Mesenchymal stem cell (in vitro differentiated cells and primary cell): ENCODE results near the gene GOSR2.

ENCODE experiments used
- DNase-seq: peaks from one replicate; pipeline ENCODE4 v3.0.0-alpha.2; 2013
- H2AFZ ChIP-seq: one replicate; pipeline ENCODE4 v1.6.1; 2013; ENCODE audit warnings: low read depth, mild to moderate bottlenecking, control low read depth, inconsistent platforms, low read length, moderate library complexity
- H2AK5ac ChIP-seq: 2 replicates; pipeline ENCODE4 v1.6.1; 2013; ENCODE audit warnings: low read length, moderate library complexity, mild to moderate bottlenecking, inconsistent platforms; ENCODE audit not compliant: severe bottlenecking
- H2BK120ac ChIP-seq: one replicate; pipeline ENCODE4 v1.6.1; 2013; ENCODE audit warnings: low read depth, mild to moderate bottlenecking, inconsistent platforms, low read length, moderate library complexity
- H2BK12ac ChIP-seq, 2 experiments: one replicate each; pipeline ENCODE4 v1.6.1; 2013; ENCODE audit warnings: inconsistent platforms in 2 of 2, low read length in 2 of 2, mild to moderate bottlenecking in 2 of 2, moderate library complexity in 2 of 2, control low read depth in 1 of 2
- H2BK15ac ChIP-seq: one replicate; pipeline ENCODE4 v1.6.1; 2013; ENCODE audit warnings: mild to moderate bottlenecking, low read depth, inconsistent platforms; ENCODE audit not compliant: poor library complexity, severe bottlenecking
- H2BK5ac ChIP-seq: 2 replicates; pipeline ENCODE4 v1.6.1; 2013; ENCODE audit warnings: low read depth, mild to moderate bottlenecking, low read length, control low read depth, inconsistent platforms; ENCODE audit not compliant: poor library complexity, severe bottlenecking
- H3K14ac ChIP-seq, 2 experiments: one replicate each; pipeline ENCODE4 v1.6.1; 2013; ENCODE audit warnings: inconsistent platforms in 2 of 2, low read length in 2 of 2, control low read depth in 1 of 2, mild to moderate bottlenecking in 1 of 2, moderate library complexity in 1 of 2
- H3K18ac ChIP-seq, 2 experiments: one replicate each; pipeline ENCODE4 v1.6.1; 2013; ENCODE audit warnings: inconsistent platforms in 2 of 2, low read length in 2 of 2, control low read depth in 1 of 2, low read depth in 1 of 2, mild to moderate bottlenecking in 1 of 2
- H3K23ac ChIP-seq, 2 experiments: one replicate each; pipeline ENCODE4 v1.6.1; 2013; ENCODE audit warnings: inconsistent platforms in 2 of 2, low read length in 2 of 2, mild to moderate bottlenecking in 2 of 2, moderate library complexity in 2 of 2, control low read depth in 1 of 2
- H3K27ac ChIP-seq: 2 replicates; pipeline ENCODE4 v1.5.1; 2013; ENCODE audit warnings: mild to moderate bottlenecking, moderate library complexity, low read length, control low read depth, inconsistent platforms; ENCODE audit not compliant: poor library complexity, severe bottlenecking
- H3K27me3 ChIP-seq, 2 experiments: 2 replicates each; pipeline versions ENCODE4 v1.6.1 to v1.7.0; 2013; ENCODE audit warnings: low read length in 2 of 2, mild to moderate bottlenecking in 2 of 2, moderate library complexity in 2 of 2, control low read depth in 1 of 2, inconsistent platforms in 1 of 2; ENCODE audit not compliant: control insufficient read depth in 1 of 2, insufficient read depth in 1 of 2
- H3K36me3 ChIP-seq, 2 experiments: 2 replicates each; pipeline versions ENCODE4 v1.6.1 to v1.7.0; 2013; ENCODE audit warnings: low read length in 2 of 2, control low read depth in 1 of 2, inconsistent platforms in 1 of 2, low read depth in 1 of 2, mild to moderate bottlenecking in 1 of 2; ENCODE audit not compliant: insufficient read depth in 2 of 2, control insufficient read depth in 1 of 2
- H3K4ac ChIP-seq, 2 experiments: one replicate each; pipeline ENCODE4 v1.6.1; 2013; ENCODE audit warnings: inconsistent platforms in 2 of 2, low read length in 2 of 2, mild to moderate bottlenecking in 2 of 2, moderate library complexity in 2 of 2, control low read depth in 1 of 2, low read depth in 1 of 2
- H3K4me1 ChIP-seq: 2 replicates; pipeline ENCODE4 v1.6.1; 2013; ENCODE audit warnings: low read depth, low read length, control low read depth; ENCODE audit not compliant: control insufficient read depth, insufficient read depth
- H3K4me2 ChIP-seq: 2 replicates; pipeline ENCODE4 v1.6.1; 2013; ENCODE audit warnings: low read length, mild to moderate bottlenecking, inconsistent platforms; ENCODE audit not compliant: poor library complexity, severe bottlenecking
- H3K4me3 ChIP-seq, 2 experiments: 2 replicates each; pipeline versions ENCODE4 v1.5.1 to v1.7.0; 2013; ENCODE audit warnings: low read length in 2 of 2, mild to moderate bottlenecking in 2 of 2, control low read depth in 1 of 2, low read depth in 1 of 2; ENCODE audit not compliant: insufficient read depth in 1 of 2
- H3K79me1 ChIP-seq: replicated peaks from 2 replicates; pipeline ENCODE4 v1.6.1; 2013; ENCODE audit warnings: mild to moderate bottlenecking, control low read depth, low read length, inconsistent platforms; ENCODE audit not compliant: poor library complexity, severe bottlenecking
- H3K9ac ChIP-seq: 2 replicates; pipeline ENCODE4 v1.7.0; 2013; ENCODE audit warnings: mild to moderate bottlenecking, low read length, moderate library complexity
- H3K9me3 ChIP-seq: 2 replicates; pipeline ENCODE4 v1.7.0; 2013; ENCODE audit warnings: mild to moderate bottlenecking, low read length; ENCODE audit not compliant: control insufficient read depth
- H4K8ac ChIP-seq: one replicate; pipeline ENCODE4 v1.6.1; 2013; ENCODE audit warnings: inconsistent platforms, mild to moderate bottlenecking, low read length, moderate library complexity
- H4K91ac ChIP-seq: one replicate; pipeline ENCODE4 v1.6.1; 2013; ENCODE audit warnings: mild to moderate bottlenecking, low read length, inconsistent platforms
- WGBS: methylation state at CpG from one replicate; pipeline ENCODE4 v1.1.7; 2013; ENCODE audit warnings: mixed read lengths; 5-methylcytosine and 5-hydroxymethylcytosine counted together

The GOSR2 gene

DNA sequence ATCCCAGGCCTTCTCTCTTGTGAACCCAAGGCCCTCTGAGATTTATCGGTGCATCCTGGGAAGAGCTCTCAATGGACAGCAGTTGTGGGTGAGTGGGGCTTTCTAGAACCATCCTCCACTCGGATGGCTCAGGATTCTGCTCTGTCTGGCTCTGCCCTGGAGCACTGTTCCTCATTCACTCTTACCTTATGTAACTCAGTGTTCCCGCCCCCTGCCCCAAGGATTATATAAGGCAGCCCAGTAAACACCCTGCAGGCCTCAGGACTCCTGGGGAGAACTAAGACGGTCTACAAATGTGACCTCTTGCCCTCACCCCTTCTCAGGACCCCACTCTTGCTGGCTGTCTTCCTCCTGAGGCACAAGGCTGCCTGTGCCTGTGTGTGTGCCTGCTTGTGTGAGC lies 52.3 kb downstream of the GOSR2 start:
- Histone ChIP-seq H2BK5ac (no peak overlapping the region), H3K4me2 (no peak overlapping the region), H3K27ac (no peak overlapping the region), H4K8ac (no peak overlapping the region), H2BK15ac (no peak overlapping the region), H3K9me3 (no peaks in the 10 kb centered on the region), H3K4me3 (no peak overlapping the region), H3K79me1 (no peaks in the 10 kb centered on the region), H3K23ac (no peak overlapping the region), H3K18ac (no peak overlapping the region), H3K14ac (no peak overlapping the region), H2AK5ac (no peak overlapping the region), H3K36me3 (peaks cover 0 to 3% of the 10 kb centered on the region in 2 experiments), H3K4ac (no peak overlapping the region), H2BK120ac (no peak overlapping the region), H3K27me3 (peaks cover 75 to 86% of the 10 kb centered on the region in 2 experiments), H2AFZ (no peak overlapping the region), H3K4me1 (peaks cover 18% of the 10 kb centered on the region), H3K9ac (no peak overlapping the region), H2BK12ac (no peak overlapping the region), H4K91ac (no peak overlapping the region)
- DNase-seq: no peak
- WGBS: 85% methylated on average over 4 of the region's 4 CpGs

DNA sequence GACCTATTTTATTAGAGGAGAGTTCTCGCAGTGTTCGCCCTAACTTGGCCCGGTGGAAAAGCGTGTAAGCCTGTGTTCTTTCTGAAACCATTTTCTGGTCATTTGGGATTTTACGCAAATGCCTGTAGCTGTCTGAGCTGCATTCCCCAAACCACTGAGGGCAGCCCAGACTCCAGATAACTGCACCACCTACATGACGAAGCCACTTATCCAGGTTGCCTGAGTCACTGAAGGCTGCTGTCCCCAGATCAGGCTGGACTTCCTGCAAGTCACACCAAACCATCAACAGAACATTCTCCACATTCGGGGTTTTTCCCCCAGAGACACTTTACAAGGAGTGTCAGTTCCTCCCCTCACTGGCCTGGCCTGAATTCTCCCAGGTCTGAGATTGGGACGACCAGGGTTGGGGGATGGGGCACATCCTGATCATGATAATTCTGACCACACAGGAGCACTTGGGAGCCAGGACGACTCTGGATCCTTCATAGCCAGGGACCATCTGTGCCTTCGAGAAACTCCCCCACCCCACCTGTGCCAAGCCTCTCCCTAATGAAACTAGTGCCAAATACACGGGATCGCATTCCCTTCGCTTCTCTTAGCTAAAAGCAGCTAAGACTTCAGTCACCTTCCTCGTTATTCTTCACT lies 53.8 kb downstream of the GOSR2 start:
- 54% methylated on average over 14 of the region's 14 CpGs for WGBS
- Histone ChIP-seq H3K18ac (no peak overlapping the region), H4K91ac (no peak overlapping the region), H2BK5ac (no peak overlapping the region), H3K27ac (no peak overlapping the region), H2BK120ac (no peak overlapping the region), H2AK5ac (no peak overlapping the region), H3K4me2 (no peak overlapping the region), H3K9ac (no peak overlapping the region), H3K4me3 (no peak overlapping the region), H3K14ac (no peak overlapping the region), H3K4me1 (peaks cover 18% of the 10 kb centered on the region), H3K36me3 (peaks cover 0 to 3% of the 10 kb centered on the region in 2 experiments), H2AFZ (no peak overlapping the region), H2BK15ac (no peak overlapping the region), H3K23ac (no peak overlapping the region), H3K79me1 (no peaks in the 10 kb centered on the region), H3K4ac (no peak overlapping the region), H2BK12ac (no peak overlapping the region), H3K27me3 (peaks cover 75 to 84% of the 10 kb centered on the region in 2 experiments), H4K8ac (no peak overlapping the region), H3K9me3 (no peaks in the 10 kb centered on the region)
- no peak for DNase-seq

- H3K9ac ChIP-seq: no peak overlapping the region
- no peak overlapping the region for H2BK15ac ChIP-seq
- 8% methylated on average over 7 of the region's 7 CpGs for WGBS
- H3K27me3 ChIP-seq: peaks cover 75 to 84% of the 10 kb centered on the region in 2 experiments
- H3K9me3 ChIP-seq: no peaks in the 10 kb centered on the region
- H3K14ac ChIP-seq: no peak overlapping the region
- H3K4me2 ChIP-seq: no peak overlapping the region
- no peak overlapping the region for H3K27ac ChIP-seq
- H3K4ac ChIP-seq: no peak overlapping the region
- peak; percentile 58 for DNase-seq
- peaks cover 0 to 3% of the 10 kb centered on the region in 2 experiments for H3K36me3 ChIP-seq
- H4K8ac ChIP-seq: no peak overlapping the region
- H2AK5ac ChIP-seq: no peak overlapping the region
- no peak overlapping the region for H4K91ac ChIP-seq
- no peak overlapping the region for H2BK120ac ChIP-seq
- no peak overlapping the region for H3K18ac ChIP-seq
- H2AFZ ChIP-seq: no peak overlapping the region
- no peaks in the 10 kb centered on the region for H3K79me1 ChIP-seq
- no peak overlapping the region for H3K4me3 ChIP-seq
- no peak overlapping the region for H2BK12ac ChIP-seq
- H2BK5ac ChIP-seq: no peak overlapping the region
- H3K23ac ChIP-seq: no peak overlapping the region
- H3K4me1 ChIP-seq: peaks cover 18% of the 10 kb centered on the region
Observed at GRCh38 chr17:46977348-46977747, 54.4 kb downstream of the GOSR2 start.

DNA sequence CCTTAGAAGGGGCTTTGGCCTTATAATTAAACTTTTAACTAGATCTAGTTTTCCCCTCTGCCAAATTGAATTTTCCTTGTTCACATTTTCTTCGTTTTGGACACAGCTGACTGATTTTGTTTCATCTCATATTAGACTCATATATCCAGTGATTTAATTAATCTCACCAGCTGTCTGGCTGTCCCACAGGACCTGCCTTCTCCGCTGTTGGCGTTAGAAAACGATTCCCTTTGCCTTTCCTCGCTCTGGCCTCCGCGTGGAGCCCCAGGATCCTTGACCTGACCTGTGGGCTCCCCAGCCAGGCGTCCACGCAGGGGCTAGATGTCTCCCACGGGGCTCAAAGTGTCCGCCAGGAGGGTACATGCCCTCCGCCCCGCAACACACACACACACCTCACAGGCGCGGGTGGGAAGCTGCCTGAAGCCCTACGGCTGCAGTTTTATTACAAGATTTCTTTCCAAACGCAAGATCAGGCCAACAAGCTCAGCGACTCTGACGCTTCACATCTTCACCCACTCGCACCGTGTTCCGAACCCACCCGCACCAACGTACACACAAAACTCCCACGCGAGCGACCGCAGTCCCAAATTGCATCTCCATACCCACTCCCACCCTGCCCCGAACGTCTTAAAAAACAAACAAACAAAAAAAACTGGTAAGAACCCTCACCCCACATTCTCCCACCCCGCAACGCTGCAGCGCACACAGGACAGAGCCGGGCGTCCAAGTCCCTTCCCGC lies 55.0 kb downstream of the GOSR2 start:
- H2AFZ ChIP-seq: no peak overlapping the region
- no peak overlapping the region for H3K9ac ChIP-seq
- no peak overlapping the region for H2BK5ac ChIP-seq
- peaks cover 72 to 80% of the 10 kb centered on the region in 2 experiments for H3K27me3 ChIP-seq
- peak overlapping the region; percentile 95 for H3K4me2 ChIP-seq
- H3K4me3 ChIP-seq: peak overlapping the region in 1 of 2 experiments; percentile 46
- H3K14ac ChIP-seq: peak overlapping the region in 1 of 2 experiments; percentile 49
- H2BK15ac ChIP-seq: no peak overlapping the region
- no peak overlapping the region for H2AK5ac ChIP-seq
- no peak overlapping the region for H3K4ac ChIP-seq
- no peaks in the 10 kb centered on the region for H3K9me3 ChIP-seq
- peaks cover 18% of the 10 kb centered on the region for H3K4me1 ChIP-seq
- no peak overlapping the region for H4K8ac ChIP-seq
- no peak overlapping the region for H4K91ac ChIP-seq
- H3K23ac ChIP-seq: no peak overlapping the region
- H3K18ac ChIP-seq: no peak overlapping the region
- no peak overlapping the region for H2BK12ac ChIP-seq
- no peak overlapping the region for H3K27ac ChIP-seq
- H3K36me3 ChIP-seq: peaks cover 0 to 3% of the 10 kb centered on the region in 2 experiments
- no peak overlapping the region for H2BK120ac ChIP-seq
- H3K79me1 ChIP-seq: no peaks in the 10 kb centered on the region
- DNase-seq: no peak
- WGBS: 19% methylated on average over 36 of the region's 36 CpGs
